ENCODE measurements around the gene DNAJC4.

The DNAJC4 gene

GRCh38 chr11:64201543-64201942, 28.8 kb upstream of the DNAJC4 start:
- no peaks in the 10 kb centered on the region for H3K9me3 ChIP-seq (ENCODE audit: control insufficient read depth, low read depth, low read length)
- no peaks in the 10 kb centered on the region for H3K4me1 ChIP-seq (ENCODE audit: control insufficient read depth, low read depth, low read length)
- no peaks in the 10 kb centered on the region for H3K27me3 ChIP-seq (ENCODE audit: control insufficient read depth, insufficient read depth, low read length)
- no peak overlapping the region for H3K9ac ChIP-seq (ENCODE audit: low read length)
- peaks cover 81% of the 10 kb centered on the region for H3K36me3 ChIP-seq (ENCODE audit: control insufficient read depth, low read depth, low read length)
- no peak overlapping the region for H3K27ac ChIP-seq (ENCODE audit: low read length)
- no peak overlapping the region for H3K4me3 ChIP-seq (ENCODE audit: low read length)

GRCh38 chr11:64202992-64203391, 27.4 kb upstream of the DNAJC4 start:
- no peak overlapping the region for H3K4me3 ChIP-seq (ENCODE audit: low read length)
- no peak overlapping the region for H3K9ac ChIP-seq (ENCODE audit: low read length)
- H3K9me3 ChIP-seq (ENCODE audit: control insufficient read depth, low read depth, low read length): no peaks in the 10 kb centered on the region
- no peaks in the 10 kb centered on the region for H3K4me1 ChIP-seq (ENCODE audit: control insufficient read depth, low read depth, low read length)
- H3K27me3 ChIP-seq (ENCODE audit: control insufficient read depth, insufficient read depth, low read length): no peaks in the 10 kb centered on the region
- no peak overlapping the region for H3K27ac ChIP-seq (ENCODE audit: low read length)
- peaks cover 73% of the 10 kb centered on the region for H3K36me3 ChIP-seq (ENCODE audit: control insufficient read depth, low read depth, low read length)

- Histone ChIP-seq H3K36me3 (ENCODE audit: control insufficient read depth, low read depth, low read length) (peaks cover 68% of the 10 kb centered on the region), H3K27me3 (ENCODE audit: control insufficient read depth, insufficient read depth, low read length) (no peaks in the 10 kb centered on the region), H3K9ac (ENCODE audit: low read length) (no peak overlapping the region), H3K4me3 (ENCODE audit: low read length) (no peak overlapping the region), H3K27ac (ENCODE audit: low read length) (no peak overlapping the region), H3K9me3 (ENCODE audit: control insufficient read depth, low read depth, low read length) (no peaks in the 10 kb centered on the region), H3K4me1 (ENCODE audit: control insufficient read depth, low read depth, low read length) (no peaks in the 10 kb centered on the region)
Observed at GRCh38 chr11:64203421-64204079, 26.8 kb upstream of the DNAJC4 start.

GRCh38 chr11:64204080-64204440, 26.3 kb upstream of the DNAJC4 start:
- Histone ChIP-seq H3K4me3 (ENCODE audit: low read length) (no peak overlapping the region), H3K4me1 (ENCODE audit: control insufficient read depth, low read depth, low read length) (no peaks in the 10 kb centered on the region), H3K27ac (ENCODE audit: low read length) (no peak overlapping the region), H3K27me3 (ENCODE audit: control insufficient read depth, insufficient read depth, low read length) (no peaks in the 10 kb centered on the region), H3K36me3 (ENCODE audit: control insufficient read depth, low read depth, low read length) (peaks cover 64% of the 10 kb centered on the region), H3K9me3 (ENCODE audit: control insufficient read depth, low read depth, low read length) (no peaks in the 10 kb centered on the region), H3K9ac (ENCODE audit: low read length) (no peak overlapping the region)

- no peak overlapping the region for H3K9ac ChIP-seq (ENCODE audit: low read length)
- no peaks in the 10 kb centered on the region for H3K4me1 ChIP-seq (ENCODE audit: control insufficient read depth, low read depth, low read length)
- no peaks in the 10 kb centered on the region for H3K27me3 ChIP-seq (ENCODE audit: control insufficient read depth, insufficient read depth, low read length)
- H3K9me3 ChIP-seq (ENCODE audit: control insufficient read depth, low read depth, low read length): no peaks in the 10 kb centered on the region
- H3K36me3 ChIP-seq (ENCODE audit: control insufficient read depth, low read depth, low read length): peaks cover 64% of the 10 kb centered on the region
- no peak overlapping the region for H3K27ac ChIP-seq (ENCODE audit: low read length)
- H3K4me3 ChIP-seq (ENCODE audit: low read length): no peak overlapping the region
Observed at GRCh38 chr11:64204464-64204989, 25.8 kb upstream of the DNAJC4 start.

GRCh38 chr11:64206457-64207255, 23.7 kb upstream of the DNAJC4 start, which contains the start of gene FERMT3:
Gene FERMT3 (plus strand): TSS chr11:64206721. CDS start chr11:64207365, 644 bp downstream.
- no peak within 1 kb of the TSS for H3K9ac ChIP-seq (ENCODE audit: low read length)
- no peak within 1 kb of the TSS for H3K27ac ChIP-seq (ENCODE audit: low read length)
- peaks cover 43% of the 10 kb centered on the region for H3K36me3 ChIP-seq (ENCODE audit: control insufficient read depth, low read depth, low read length)
- H3K4me3 ChIP-seq (ENCODE audit: low read length): no peak within 1 kb of the TSS
- H3K4me1 ChIP-seq (ENCODE audit: control insufficient read depth, low read depth, low read length): no peaks in the 10 kb centered on the region
- H3K9me3 ChIP-seq (ENCODE audit: control insufficient read depth, low read depth, low read length): no peaks in the 10 kb centered on the region
- no peaks in the 10 kb centered on the region for H3K27me3 ChIP-seq (ENCODE audit: control insufficient read depth, insufficient read depth, low read length)

GRCh38 chr11:64207256-64208085, 22.9 kb upstream of the DNAJC4 start:
- Histone ChIP-seq H3K9me3 (ENCODE audit: control insufficient read depth, low read depth, low read length) (no peaks in the 10 kb centered on the region), H3K4me3 (ENCODE audit: low read length) (no peak overlapping the region), H3K27me3 (ENCODE audit: control insufficient read depth, insufficient read depth, low read length) (no peaks in the 10 kb centered on the region), H3K27ac (ENCODE audit: low read length) (no peak overlapping the region), H3K9ac (ENCODE audit: low read length) (no peak overlapping the region), H3K4me1 (ENCODE audit: control insufficient read depth, low read depth, low read length) (no peaks in the 10 kb centered on the region), H3K36me3 (ENCODE audit: control insufficient read depth, low read depth, low read length) (peaks cover 44% of the 10 kb centered on the region)

- no peaks in the 10 kb centered on the region for H3K4me1 ChIP-seq (ENCODE audit: control insufficient read depth, low read depth, low read length)
- H3K27me3 ChIP-seq (ENCODE audit: control insufficient read depth, insufficient read depth, low read length): no peaks in the 10 kb centered on the region
- no peak overlapping the region for H3K4me3 ChIP-seq (ENCODE audit: low read length)
- no peak overlapping the region for H3K27ac ChIP-seq (ENCODE audit: low read length)
- H3K9ac ChIP-seq (ENCODE audit: low read length): no peak overlapping the region
- peaks cover 37% of the 10 kb centered on the region for H3K36me3 ChIP-seq (ENCODE audit: control insufficient read depth, low read depth, low read length)
- H3K9me3 ChIP-seq (ENCODE audit: control insufficient read depth, low read depth, low read length): no peaks in the 10 kb centered on the region
Observed at GRCh38 chr11:64208086-64208795, 22.1 kb upstream of the DNAJC4 start.

GRCh38 chr11:64208796-64209562, 21.4 kb upstream of the DNAJC4 start:
- no peak overlapping the region for H3K27ac ChIP-seq (ENCODE audit: low read length)
- H3K9ac ChIP-seq (ENCODE audit: low read length): no peak overlapping the region
- H3K4me3 ChIP-seq (ENCODE audit: low read length): no peak overlapping the region
- peaks cover 29% of the 10 kb centered on the region for H3K36me3 ChIP-seq (ENCODE audit: control insufficient read depth, low read depth, low read length)
- no peaks in the 10 kb centered on the region for H3K27me3 ChIP-seq (ENCODE audit: control insufficient read depth, insufficient read depth, low read length)
- no peaks in the 10 kb centered on the region for H3K9me3 ChIP-seq (ENCODE audit: control insufficient read depth, low read depth, low read length)
- no peaks in the 10 kb centered on the region for H3K4me1 ChIP-seq (ENCODE audit: control insufficient read depth, low read depth, low read length)

- Histone ChIP-seq H3K9me3 (ENCODE audit: control insufficient read depth, low read depth, low read length) (no peaks in the 10 kb centered on the region), H3K4me1 (ENCODE audit: control insufficient read depth, low read depth, low read length) (no peaks in the 10 kb centered on the region), H3K9ac (ENCODE audit: low read length) (no peak overlapping the region), H3K27ac (ENCODE audit: low read length) (no peak overlapping the region), H3K27me3 (ENCODE audit: control insufficient read depth, insufficient read depth, low read length) (no peaks in the 10 kb centered on the region), H3K4me3 (ENCODE audit: low read length) (no peak overlapping the region), H3K36me3 (ENCODE audit: control insufficient read depth, low read depth, low read length) (peaks cover 25% of the 10 kb centered on the region)
Observed at GRCh38 chr11:64209563-64209843, 20.8 kb upstream of the DNAJC4 start.
